ENCODE data around the gene GABRB1. TPM values are rescaled to one million over a fixed set of nuclear protein-coding genes. Genes with fewer than 3 reads are reported as not detected.

The GABRB1 gene
- total and polyA plus RNA-seq, 2 experiments from 2014 or later = not detected

DNA sequence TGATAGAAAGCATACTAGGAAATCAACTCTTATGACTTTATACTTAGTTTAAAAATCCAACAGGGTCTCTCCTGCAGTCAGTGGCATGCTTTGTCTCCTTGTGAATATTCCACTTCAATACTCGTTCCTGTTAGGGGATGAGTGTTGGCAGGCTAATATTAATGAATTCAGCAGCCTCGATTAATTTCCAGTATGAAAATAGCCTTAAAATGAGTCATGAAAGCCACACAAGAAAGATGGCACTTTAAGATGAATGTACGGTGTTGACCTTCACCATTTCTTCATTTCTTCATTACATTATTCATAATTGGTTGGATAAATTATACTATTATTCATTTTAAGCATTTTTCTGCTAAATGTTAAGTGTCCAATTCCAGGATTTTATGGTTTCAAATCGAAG, 29.2 kb downstream of the GABRB1 start:
- Histone ChIP-seq H3K79me2 (ENCODE audit: insufficient read depth) (no peaks in the 10 kb centered on the region), H2AFZ (no peak overlapping the region), H3K9ac (no peak overlapping the region), H3F3A (ENCODE audit: insufficient read depth) (no peaks in the 10 kb centered on the region), H3K4me1 (ENCODE audit: insufficient read depth) (no peaks in the 10 kb centered on the region), H4K20me1 (ENCODE audit: insufficient read depth) (no peaks in the 10 kb centered on the region), H3K9me2 (ENCODE audit: insufficient read depth) (no peaks in the 10 kb centered on the region), H3K4me3 (no peak overlapping the region), H3K9me3 (ENCODE audit: low read depth) (no peaks in the 10 kb centered on the region), H3K27ac (no peak overlapping the region), H3K36me3 (ENCODE audit: low read depth) (no peaks in the 10 kb centered on the region), H3K4me2 (ENCODE audit: unreplicated experiment) (no peak overlapping the region), H3K27me3 (replicated peaks; ENCODE audit: insufficient read depth) (no peaks in the 10 kb centered on the region)
- WGBS, 2 experiments (ENCODE audit: low coverage in 1 of 2, low lambda C conversion rate in 2 of 2, missing lambda C conversion rate in 2 of 2) = 15 to 21% methylated on average over 4 of the region's 4 CpGs
- no peak for DNase-seq
- in situ Hi-C loops (cut with MboI) = no loop called here
- TF ChIP-seq EZH2 (IDR thresholded peaks at IDR 0.05; ENCODE audit: insufficient read depth, poor library complexity, severe bottlenecking) (no peak), EZH2phosphoT487 (IDR thresholded peaks at IDR 0.05; ENCODE audit: insufficient read depth, low read depth) (no peak)

DNA sequence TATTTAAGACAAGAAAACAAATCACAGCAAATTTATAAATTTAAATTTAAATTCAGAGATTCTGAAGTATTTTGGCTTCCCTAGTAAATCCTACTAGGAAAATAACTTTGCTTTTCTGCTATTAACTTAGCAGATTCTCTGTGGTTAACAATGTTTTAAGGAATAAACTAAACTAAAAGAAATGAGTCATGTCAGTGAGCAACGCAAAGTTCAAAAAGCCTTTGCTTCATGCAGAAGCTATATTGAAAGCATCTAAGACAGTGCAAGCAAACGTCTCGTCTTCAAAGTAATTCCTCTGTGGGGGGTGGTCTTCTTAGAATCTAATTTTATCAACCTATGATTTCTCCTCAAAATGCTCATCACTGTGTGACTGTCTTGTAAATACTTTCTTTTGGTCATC, 30.1 kb downstream of the GABRB1 start:
- no peak for TF ChIP-seq EZH2phosphoT487 (IDR thresholded peaks at IDR 0.05; ENCODE audit: insufficient read depth, low read depth)
- no peak for TF ChIP-seq EZH2 (IDR thresholded peaks at IDR 0.05; ENCODE audit: insufficient read depth, poor library complexity, severe bottlenecking)
- Histone ChIP-seq H3K4me2 (ENCODE audit: unreplicated experiment) (no peak overlapping the region), H3F3A (ENCODE audit: insufficient read depth) (no peaks in the 10 kb centered on the region), H2AFZ (no peak overlapping the region), H3K9ac (no peak overlapping the region), H3K27me3 (replicated peaks; ENCODE audit: insufficient read depth) (no peaks in the 10 kb centered on the region), H3K9me3 (ENCODE audit: low read depth) (no peaks in the 10 kb centered on the region), H3K9me2 (ENCODE audit: insufficient read depth) (no peaks in the 10 kb centered on the region), H3K4me3 (no peak overlapping the region), H3K36me3 (ENCODE audit: low read depth) (no peaks in the 10 kb centered on the region), H3K79me2 (ENCODE audit: insufficient read depth) (no peaks in the 10 kb centered on the region), H4K20me1 (ENCODE audit: insufficient read depth) (no peaks in the 10 kb centered on the region), H3K4me1 (ENCODE audit: insufficient read depth) (no peaks in the 10 kb centered on the region), H3K27ac (no peak overlapping the region)
- WGBS, 2 experiments (ENCODE audit: low coverage in 1 of 2, low lambda C conversion rate in 2 of 2, missing lambda C conversion rate in 2 of 2) = 16 to 25% methylated on average over 3 of the region's 3 CpGs
- in situ Hi-C loops (cut with MboI) = no loop called here
- DNase-seq = no peak

DNA sequence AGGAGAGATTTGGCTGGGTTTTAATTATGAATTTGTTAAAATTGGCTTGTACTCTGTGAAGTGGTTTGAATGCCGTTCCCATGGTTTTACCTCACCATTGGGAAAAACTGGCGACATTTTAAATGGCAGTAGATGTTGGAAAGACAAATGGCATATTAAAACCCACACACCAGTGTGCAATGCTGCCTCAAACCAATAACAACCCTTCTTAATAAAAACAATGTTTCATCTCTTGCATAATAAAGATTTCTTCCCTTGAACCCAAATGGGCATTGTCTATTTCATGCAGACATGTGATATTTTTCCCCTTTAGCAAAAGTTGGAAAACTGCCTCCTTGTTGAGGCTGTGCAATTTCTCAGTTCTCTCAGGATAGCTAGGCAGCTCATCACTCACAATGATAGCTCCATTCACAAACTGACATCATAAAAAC, 33.7 kb downstream of the GABRB1 start:
- WGBS, 2 experiments (ENCODE audit: low coverage in 1 of 2, low lambda C conversion rate in 2 of 2, missing lambda C conversion rate in 2 of 2) = 0 to 2% methylated on average over 2 of the region's 2 CpGs
- no peaks in the 10 kb centered on the region for H3K9me3 ChIP-seq (ENCODE audit: low read depth)
- no peaks in the 10 kb centered on the region for H3K27me3 ChIP-seq (replicated peaks; ENCODE audit: insufficient read depth)
- H4K20me1 ChIP-seq (ENCODE audit: insufficient read depth) = no peaks in the 10 kb centered on the region
- no peaks in the 10 kb centered on the region for H3K79me2 ChIP-seq (ENCODE audit: insufficient read depth)
- H3K4me2 ChIP-seq (ENCODE audit: unreplicated experiment) = no peak overlapping the region
- H3F3A ChIP-seq (ENCODE audit: insufficient read depth) = no peaks in the 10 kb centered on the region
- H3K4me3 ChIP-seq = no peak overlapping the region
- TF ChIP-seq EZH2 (IDR thresholded peaks at IDR 0.05; ENCODE audit: insufficient read depth, poor library complexity, severe bottlenecking) = no peak
- no peak for TF ChIP-seq EZH2phosphoT487 (IDR thresholded peaks at IDR 0.05; ENCODE audit: insufficient read depth, low read depth)
- no peak overlapping the region for H2AFZ ChIP-seq
- no peaks in the 10 kb centered on the region for H3K9me2 ChIP-seq (ENCODE audit: insufficient read depth)
- no peaks in the 10 kb centered on the region for H3K36me3 ChIP-seq (ENCODE audit: low read depth)
- H3K9ac ChIP-seq = no peak overlapping the region
- DNase-seq = no peak
- no peak overlapping the region for H3K27ac ChIP-seq
- in situ Hi-C loops (cut with MboI) = no loop called here
- no peaks in the 10 kb centered on the region for H3K4me1 ChIP-seq (ENCODE audit: insufficient read depth)

DNA sequence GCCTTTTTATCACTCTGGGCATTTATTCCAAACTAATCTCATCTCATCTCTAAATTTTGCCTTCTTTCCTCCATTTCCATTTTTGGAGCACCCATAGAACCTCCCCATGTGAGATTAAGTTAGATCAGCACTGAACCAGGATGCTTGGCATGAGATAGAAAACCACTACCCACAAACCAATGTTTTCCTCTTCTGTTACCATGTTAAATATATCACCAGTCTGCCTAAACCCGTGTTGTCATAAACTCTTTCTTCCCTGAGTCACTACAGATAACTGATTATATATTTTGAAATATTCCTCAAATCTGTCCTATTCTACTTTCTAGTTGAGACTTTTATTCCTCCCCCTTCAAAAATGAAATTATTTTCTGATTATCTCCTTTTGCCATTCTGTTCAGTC, 37.6 kb downstream of the GABRB1 start:
- H3K9me3 ChIP-seq (ENCODE audit: low read depth) = no peaks in the 10 kb centered on the region
- in situ Hi-C loops (cut with MboI) = no loop called here
- H3K27ac ChIP-seq = no peak overlapping the region
- H3K27me3 ChIP-seq (replicated peaks; ENCODE audit: insufficient read depth) = no peaks in the 10 kb centered on the region
- no peak overlapping the region for H2AFZ ChIP-seq
- H4K20me1 ChIP-seq (ENCODE audit: insufficient read depth) = no peaks in the 10 kb centered on the region
- H3K4me1 ChIP-seq (ENCODE audit: insufficient read depth) = no peaks in the 10 kb centered on the region
- 11 to 12% methylated on average over 1 of the region's 1 CpG for WGBS, 2 experiments (ENCODE audit: low coverage in 1 of 2, low lambda C conversion rate in 2 of 2, missing lambda C conversion rate in 2 of 2)
- H3K36me3 ChIP-seq (ENCODE audit: low read depth) = no peaks in the 10 kb centered on the region
- DNase-seq = no peak
- TF ChIP-seq EZH2 (IDR thresholded peaks at IDR 0.05; ENCODE audit: insufficient read depth, poor library complexity, severe bottlenecking) (no peak), EZH2phosphoT487 (IDR thresholded peaks at IDR 0.05; ENCODE audit: insufficient read depth, low read depth) (no peak)
- no peak overlapping the region for H3K9ac ChIP-seq
- no peaks in the 10 kb centered on the region for H3K79me2 ChIP-seq (ENCODE audit: insufficient read depth)
- no peaks in the 10 kb centered on the region for H3F3A ChIP-seq (ENCODE audit: insufficient read depth)
- no peak overlapping the region for H3K4me3 ChIP-seq
- H3K4me2 ChIP-seq (ENCODE audit: unreplicated experiment) = no peak overlapping the region
- H3K9me2 ChIP-seq (ENCODE audit: insufficient read depth) = no peaks in the 10 kb centered on the region

- Histone ChIP-seq H3K36me3 (ENCODE audit: low read depth) (no peaks in the 10 kb centered on the region), H3K9ac (no peak overlapping the region), H3K9me3 (ENCODE audit: low read depth) (no peaks in the 10 kb centered on the region), H4K20me1 (ENCODE audit: insufficient read depth) (no peaks in the 10 kb centered on the region), H3K79me2 (ENCODE audit: insufficient read depth) (no peaks in the 10 kb centered on the region), H3K4me2 (ENCODE audit: unreplicated experiment) (no peak overlapping the region), H3K27me3 (replicated peaks; ENCODE audit: insufficient read depth) (no peaks in the 10 kb centered on the region), H3K4me1 (ENCODE audit: insufficient read depth) (no peaks in the 10 kb centered on the region), H3F3A (ENCODE audit: insufficient read depth) (no peaks in the 10 kb centered on the region), H3K27ac (no peak overlapping the region), H3K4me3 (no peak overlapping the region), H2AFZ (no peak overlapping the region), H3K9me2 (ENCODE audit: insufficient read depth) (no peaks in the 10 kb centered on the region)
- TF ChIP-seq EZH2 (IDR thresholded peaks at IDR 0.05; ENCODE audit: insufficient read depth, poor library complexity, severe bottlenecking) (no peak), EZH2phosphoT487 (IDR thresholded peaks at IDR 0.05; ENCODE audit: insufficient read depth, low read depth) (no peak)
- DNase-seq = peak; percentile 3
- in situ Hi-C loops (cut with MboI) = no loop called here
- 29 to 33% methylated on average over 1 of the region's 1 CpG for WGBS, 2 experiments (ENCODE audit: low coverage in 1 of 2, low lambda C conversion rate in 2 of 2, missing lambda C conversion rate in 2 of 2)
These were observed 40.6 kb downstream of the GABRB1 start for GRCh38 chr4:47071901-47072341.
